HG02870 (cell line): ENCODE data around the gene NRF1.

ENCODE experiments used
- ATAC-seq: cut with Tn5 transposase; IDR thresholded peaks from one replicate; pipeline ENCODE4 v1.9.1; 2021; ENCODE audit warnings: mild to moderate bottlenecking, moderate library complexity; ENCODE audit not compliant: unreplicated experiment

Gene NRF1

GRCh38 chr7:129768614-129769399 lies 157.3 kb downstream of the NRF1 start:
- no peak for ATAC-seq

GRCh38 chr7:129769400-129769774 lies 157.9 kb downstream of the NRF1 start:
- no peak for ATAC-seq

GRCh38 chr7:129769866-129770808 lies 158.6 kb downstream of the NRF1 start:
- no peak for ATAC-seq

- ATAC-seq, result no peak
Measured at GRCh38 chr7:129771201-129771927, 159.8 kb downstream of the NRF1 start.

- no peak for ATAC-seq
Measured at GRCh38 chr7:129771928-129772479, 160.5 kb downstream of the NRF1 start.

GRCh38 chr7:129772646-129773280 lies 161.2 kb downstream of the NRF1 start:
- ATAC-seq, result no peak

GRCh38 chr7:129773328-129773731 lies 161.8 kb downstream of the NRF1 start:
- ATAC-seq, result no peak

GRCh38 chr7:129773871-129774270 lies 162.4 kb downstream of the NRF1 start:
- no peak for ATAC-seq

- no peak for ATAC-seq
Measured at GRCh38 chr7:129774359-129774758, 162.8 kb downstream of the NRF1 start.

GRCh38 chr7:129774871-129775694 lies 163.6 kb downstream of the NRF1 start:
- no peak for ATAC-seq

- ATAC-seq, result no peak
Measured at GRCh38 chr7:129775695-129776361, 164.3 kb downstream of the NRF1 start.

GRCh38 chr7:129776362-129776722 lies 164.8 kb downstream of the NRF1 start:
- no peak for ATAC-seq

GRCh38 chr7:129777195-129777844 lies 165.8 kb downstream of the NRF1 start:
- no peak for ATAC-seq

GRCh38 chr7:129777993-129778769 lies 166.7 kb downstream of the NRF1 start:
- ATAC-seq, result no peak

- no peak for ATAC-seq
Measured at GRCh38 chr7:129778770-129779601, 167.5 kb downstream of the NRF1 start.

GRCh38 chr7:129779602-129780256 lies 168.2 kb downstream of the NRF1 start:
- no peak for ATAC-seq
